Activated CD4-positive, alpha-beta T cell treated with anti-CD3 and anti-CD28 coated beads, Interleukin-2, Interleukin-6, amounts not matched to agents 100 ng/mL and 50 ng/mL, durations not matched to agents 16 hours and 8 hours (primary cell): Measurements from ENCODE around the gene RAC3.

Experiments used
- DNase-seq: peaks from one replicate; pipeline ENCODE4 v3.0.0-alpha.2; 2020

The RAC3 gene

GRCh38 chr17:82045936-82046484 lies 14.5 kb downstream of the RAC3 start:
- no peak for DNase-seq

DNA sequence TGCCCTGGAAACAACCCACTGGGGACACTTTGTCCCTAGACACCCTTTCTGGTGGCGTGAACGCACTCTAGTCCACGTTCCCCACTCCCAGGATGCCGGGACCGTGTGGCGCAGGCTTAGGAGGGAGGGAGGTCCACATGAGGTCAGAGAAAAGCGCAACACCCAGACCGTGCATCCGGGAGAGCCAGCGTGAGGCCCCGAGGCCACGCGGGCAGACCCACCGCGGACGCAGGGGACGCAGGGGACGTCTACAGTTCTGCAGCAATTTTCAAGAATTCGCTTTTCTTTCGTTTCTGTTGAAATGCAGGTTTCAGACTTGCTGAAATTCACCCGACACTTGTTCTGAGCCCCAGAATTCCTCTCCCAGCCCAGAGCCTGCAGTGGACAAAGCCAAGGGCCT lies 15.4 kb downstream of the RAC3 start:
- no peak for DNase-seq

GRCh38 chr17:82047379-82047778 lies 15.9 kb downstream of the RAC3 start:
- no peak for DNase-seq

GRCh38 chr17:82047914-82048570 lies 16.6 kb downstream of the RAC3 start:
- no peak for DNase-seq

- no peak for DNase-seq
Observed at GRCh38 chr17:82048571-82048971, 17.1 kb downstream of the RAC3 start.

DNA sequence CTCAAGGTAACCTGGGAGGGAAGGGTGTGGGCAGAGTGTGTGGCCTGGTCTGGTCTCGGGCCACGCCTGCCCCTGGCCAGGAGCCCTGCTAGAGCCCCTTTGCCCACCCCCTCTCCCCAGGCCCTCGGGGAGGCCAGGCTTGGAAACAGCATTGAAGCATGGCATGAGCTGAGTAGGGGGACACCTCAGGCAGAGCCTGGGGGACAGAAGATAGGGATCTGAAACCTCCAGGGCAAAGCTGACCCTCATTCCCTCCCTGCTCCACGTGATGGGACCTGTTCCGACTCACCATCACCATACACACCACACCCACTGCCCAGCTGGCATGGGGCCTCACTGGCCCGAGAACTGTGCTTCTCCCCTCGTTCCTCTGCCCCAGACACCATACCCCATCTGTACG lies 17.6 kb downstream of the RAC3 start:
- no peak for DNase-seq

DNA sequence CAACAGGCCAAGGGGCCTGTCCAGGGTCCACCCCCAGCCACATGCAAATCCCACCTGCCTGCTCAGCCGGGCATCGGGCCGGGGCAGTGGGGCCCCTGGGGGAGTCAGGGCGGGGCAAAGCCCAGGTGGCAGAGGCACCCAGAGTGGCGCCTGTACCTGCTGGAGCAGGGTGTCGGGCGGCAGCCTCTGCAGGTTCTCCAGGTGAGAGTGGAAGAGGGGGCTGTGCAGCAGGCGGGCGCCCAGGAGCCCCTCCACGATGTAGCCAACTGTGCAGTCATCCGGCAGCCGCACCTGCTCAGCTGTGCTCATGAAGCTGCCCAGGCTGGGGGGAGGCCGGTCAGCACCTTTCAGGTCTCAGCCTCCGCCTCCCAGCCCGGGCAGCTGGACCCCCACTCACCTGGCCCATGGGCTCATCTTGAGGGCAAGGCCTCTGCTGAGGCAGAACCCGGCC lies 18.1 kb downstream of the RAC3 start:
- DNase-seq: no peak

- DNase-seq: no peak
Observed at GRCh38 chr17:82050152-82050760, 18.8 kb downstream of the RAC3 start.

- no peak for DNase-seq
Observed at GRCh38 chr17:82050761-82051641, 19.5 kb downstream of the RAC3 start.

DNA sequence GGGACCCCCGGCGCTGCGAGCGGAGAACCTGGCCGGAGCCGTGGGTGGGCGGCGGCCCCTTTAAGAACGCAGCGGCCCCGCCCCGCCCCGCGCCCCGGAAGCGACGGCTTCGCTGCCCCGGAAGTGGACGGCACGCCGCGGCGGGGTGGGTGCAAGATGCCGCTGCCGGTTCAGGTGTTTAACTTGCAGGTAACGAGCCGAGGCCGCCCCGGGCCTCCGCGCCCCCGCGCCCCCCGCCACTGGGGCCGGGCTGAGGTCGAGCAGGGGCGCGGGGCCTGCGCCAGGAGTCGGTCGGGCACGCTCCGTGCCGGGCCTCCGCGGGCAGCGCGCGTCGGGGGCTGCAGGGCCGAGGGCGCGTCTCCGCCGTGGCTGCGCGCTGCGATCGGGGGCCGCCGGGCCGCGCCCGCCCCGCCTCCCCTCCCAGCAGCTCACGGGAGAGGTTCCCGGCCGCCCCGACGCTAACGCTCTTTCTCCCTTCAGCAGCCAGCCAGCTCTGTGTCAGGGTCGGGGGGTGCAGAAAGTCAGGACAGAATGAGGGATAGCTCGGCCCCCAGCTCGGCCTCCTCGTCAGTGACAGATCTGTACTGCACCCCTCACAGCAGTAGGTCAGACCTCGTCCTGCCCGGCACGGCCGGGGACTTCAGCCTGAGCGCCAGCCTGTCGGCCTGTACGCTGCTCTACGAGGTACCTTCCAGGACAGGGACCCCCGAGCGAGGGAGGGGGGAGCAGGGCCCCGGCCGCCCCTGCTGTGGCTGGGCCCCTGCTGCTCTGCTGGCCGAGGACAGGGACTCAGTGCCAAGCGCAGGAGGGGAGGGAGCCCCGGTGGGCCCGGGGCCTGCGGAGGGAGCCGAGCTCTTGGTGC lies 20.5 kb downstream of the RAC3 start, which contains the start of the genes GPS1 and RFNG:
Gene GPS1, plus strand, starts transcription at position 123 of the 862 bp plus-strand sequence. Its CDS starts 34 bp downstream, at position 157.
Gene RFNG, minus strand, starts transcription at position 36 of the 862 bp plus-strand sequence. CDS start 45 bp downstream, outside the sequence.
- DNase-seq: peak; percentile 85

DNA sequence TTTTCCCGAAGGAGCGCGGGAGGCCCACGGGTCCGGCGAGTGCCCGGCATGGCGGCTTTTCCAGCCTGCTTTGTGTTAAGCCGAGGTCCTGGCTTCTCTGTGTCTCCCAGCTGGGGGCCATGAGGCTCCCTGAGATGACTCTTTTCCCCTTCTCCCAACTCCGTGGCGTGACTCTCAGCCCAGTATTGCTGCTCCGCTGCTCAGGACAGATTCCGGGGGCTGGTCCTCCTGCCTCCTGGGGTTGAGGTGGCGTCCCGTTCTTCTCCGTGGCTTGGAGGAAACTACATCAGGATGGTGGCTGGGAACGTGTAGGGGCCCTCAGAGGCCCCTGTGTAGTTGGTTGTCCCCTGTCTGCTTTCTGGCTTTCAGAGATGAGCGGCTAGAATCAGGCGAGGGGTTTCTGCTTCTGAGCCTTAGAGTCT lies 21.2 kb downstream of the RAC3 start:
- no peak for DNase-seq

DNA sequence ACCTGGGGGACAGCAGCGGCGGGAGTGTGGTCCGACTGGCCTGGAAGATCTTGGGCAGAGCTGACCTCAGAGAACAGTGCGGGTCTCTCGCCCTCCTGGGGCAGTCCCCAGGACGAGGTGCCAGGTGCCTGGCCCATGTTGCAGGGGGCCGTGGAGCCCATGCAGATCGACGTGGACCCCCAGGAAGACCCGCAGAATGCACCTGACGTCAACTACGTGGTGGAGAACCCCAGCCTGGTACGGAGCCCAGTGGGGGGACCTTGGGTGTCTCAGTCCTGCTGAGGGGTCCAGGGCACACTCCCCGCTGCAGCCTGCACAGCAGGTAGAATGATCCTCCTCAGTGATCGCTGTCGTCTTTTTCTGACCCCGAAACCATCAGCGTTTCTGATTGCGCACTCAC lies 21.7 kb downstream of the RAC3 start:
- DNase-seq: no peak

DNA sequence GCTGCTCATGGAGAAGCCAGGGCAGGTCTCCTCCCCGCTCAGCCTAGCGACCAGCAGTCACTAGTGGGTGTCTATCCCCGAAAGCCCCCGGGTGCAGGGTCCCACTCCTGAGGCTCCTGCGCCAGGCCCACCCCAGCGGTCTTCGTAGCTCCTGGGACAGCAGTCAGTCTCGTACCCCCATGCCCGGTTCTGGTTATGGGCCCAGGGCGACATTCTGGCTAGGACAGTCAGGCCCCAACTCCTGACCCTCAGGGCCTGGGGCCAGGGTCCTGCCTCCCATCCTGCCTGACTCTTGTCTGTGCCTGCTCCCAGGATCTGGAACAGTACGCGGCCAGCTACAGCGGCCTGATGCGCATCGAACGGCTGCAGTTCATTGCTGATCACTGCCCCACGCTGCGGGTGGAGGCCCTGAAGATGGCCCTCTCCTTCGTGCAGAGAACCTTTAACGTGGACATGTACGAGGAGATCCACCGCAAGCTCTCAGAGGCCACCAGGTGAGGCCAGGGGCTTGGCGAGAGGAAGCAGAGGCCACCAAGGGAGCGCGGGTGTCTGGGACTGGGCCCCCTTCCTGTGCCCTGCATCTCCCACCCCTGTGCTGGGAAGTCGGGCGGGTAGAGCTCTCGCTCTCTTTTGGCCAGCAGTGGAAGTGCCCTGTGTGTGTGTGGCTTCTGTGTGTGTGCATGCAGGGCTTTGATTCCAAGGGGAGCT lies 22.2 kb downstream of the RAC3 start:
- DNase-seq: no peak

DNA sequence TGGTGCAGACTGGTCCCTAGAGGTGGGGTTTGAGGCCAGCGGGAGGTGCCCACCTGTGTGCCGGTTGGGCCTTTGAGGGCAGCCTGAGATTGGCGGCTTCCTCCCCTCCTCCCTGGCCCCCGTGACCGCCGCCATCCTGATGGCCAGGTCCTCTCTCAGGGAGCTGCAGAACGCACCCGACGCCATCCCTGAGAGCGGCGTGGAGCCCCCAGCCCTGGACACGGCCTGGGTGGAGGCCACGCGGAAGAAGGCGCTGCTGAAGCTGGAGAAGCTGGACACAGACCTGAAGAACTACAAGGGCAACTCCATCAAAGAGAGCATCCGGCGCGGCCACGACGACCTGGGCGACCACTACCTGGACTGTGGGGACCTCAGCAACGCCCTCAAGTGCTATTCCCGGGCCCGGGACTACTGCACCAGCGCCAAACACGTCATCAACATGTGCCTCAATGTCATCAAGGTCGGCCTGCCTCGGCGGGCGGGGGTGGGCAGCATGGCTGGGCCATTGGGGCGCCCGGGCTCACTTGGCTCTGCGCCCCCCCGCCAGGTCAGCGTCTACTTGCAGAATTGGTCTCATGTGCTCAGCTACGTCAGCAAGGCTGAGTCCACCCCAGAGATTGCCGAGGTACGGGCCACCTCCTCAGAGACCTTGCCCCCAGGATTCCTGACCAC lies 23.0 kb downstream of the RAC3 start:
- no peak for DNase-seq

- DNase-seq: no peak
Observed at GRCh38 chr17:82055023-82055964, 23.8 kb downstream of the RAC3 start.

DNA sequence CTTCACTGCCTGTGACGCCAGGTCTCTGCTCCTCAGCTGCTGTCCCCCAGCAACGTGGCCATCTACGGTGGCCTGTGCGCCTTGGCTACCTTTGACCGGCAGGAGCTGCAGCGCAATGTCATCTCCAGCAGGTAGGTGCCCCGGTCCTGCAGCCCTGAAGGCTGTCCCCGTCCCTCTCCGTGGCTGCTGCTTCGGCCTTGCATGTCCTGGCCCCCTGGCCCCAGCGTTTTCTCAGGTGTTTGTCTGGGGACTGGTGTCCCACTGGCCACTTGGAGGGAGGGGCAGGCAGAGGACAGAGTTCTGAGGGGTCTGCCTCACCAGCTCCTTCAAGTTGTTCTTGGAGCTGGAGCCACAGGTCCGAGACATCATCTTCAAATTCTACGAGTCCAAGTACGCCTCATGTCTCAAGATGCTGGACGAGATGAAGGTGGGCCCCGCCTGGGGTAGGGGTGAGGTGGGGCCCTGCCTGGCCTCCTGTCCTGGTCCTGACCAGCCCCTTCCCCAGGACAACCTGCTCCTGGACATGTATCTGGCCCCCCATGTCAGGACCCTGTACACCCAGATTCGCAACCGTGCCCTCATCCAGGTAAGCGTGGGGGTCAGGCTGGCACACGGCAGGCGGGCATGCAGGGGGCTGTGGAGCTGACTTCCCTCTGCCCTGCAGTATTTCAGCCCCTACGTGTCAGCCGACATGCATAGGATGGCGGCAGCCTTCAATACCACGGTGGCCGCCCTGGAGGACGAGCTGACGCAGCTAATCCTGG lies 24.7 kb downstream of the RAC3 start:
- DNase-seq: no peak

GRCh38 chr17:82056729-82057621 lies 25.5 kb downstream of the RAC3 start:
- no peak for DNase-seq
